NK-92 (cell line): ENCODE data around the gene MCM3AP.

Experiments
- DNase-seq: peaks from one replicate; lab custom pipeline; 2025; ENCODE audit not compliant: unreplicated experiment; lab: John Stamatoyannopoulos, UW

The MCM3AP gene

DNA sequence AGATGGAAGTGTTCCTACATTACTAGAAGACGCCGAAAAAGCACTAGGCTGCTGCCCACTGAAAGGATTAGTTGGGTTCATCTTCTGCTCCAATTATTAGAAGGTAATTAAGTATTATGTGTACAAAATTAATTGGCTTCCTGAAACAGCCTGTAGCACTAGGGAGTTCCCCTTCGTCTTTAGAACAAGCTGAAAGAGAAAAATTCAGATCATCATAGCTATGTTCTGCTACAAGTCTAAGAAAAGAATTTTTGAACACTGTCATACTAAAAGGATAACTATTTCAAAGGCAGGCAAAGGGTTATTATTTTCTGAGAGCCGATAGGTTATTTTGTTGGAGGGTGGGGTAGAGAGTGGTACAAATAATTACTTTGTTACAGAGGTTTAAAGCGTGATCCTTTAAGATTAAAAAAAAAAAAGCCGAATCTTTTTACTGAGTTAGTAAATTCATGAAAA, at the start of gene MCM3AP:
MCM3AP (minus strand) TSS at position 406 of the 456 bp plus-strand sequence; CDS start at position 81, 325 bp downstream.
- DNase-seq, result no peak

GRCh38 chr21:46334351-46335140, 49.1 kb upstream of the MCM3AP start:
- no peak for DNase-seq

- no peak for DNase-seq
Observed at GRCh38 chr21:46329796-46330195, 44.4 kb upstream of the MCM3AP start.

DNA sequence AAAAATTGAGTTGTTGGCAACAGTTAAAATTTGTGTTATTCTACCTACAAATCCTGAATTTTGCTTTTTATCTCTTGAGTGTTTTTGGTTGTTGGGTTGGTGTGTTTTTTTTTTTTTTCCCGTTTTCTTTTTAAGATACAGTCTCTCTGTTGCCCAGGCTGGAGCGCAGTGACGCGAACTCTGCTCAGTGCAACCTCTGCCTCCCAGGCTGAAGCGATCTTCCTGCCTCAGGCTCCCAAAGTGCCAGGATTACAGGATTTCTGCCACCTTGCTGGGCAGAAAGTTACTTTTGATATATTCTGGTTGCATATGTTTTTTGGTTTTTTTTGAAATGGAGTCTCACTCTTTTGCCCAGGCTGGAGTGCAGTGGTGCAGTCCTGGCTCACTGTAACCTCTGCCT, 42.7 kb upstream of the MCM3AP start:
- no peak for DNase-seq

- no peak for DNase-seq
Observed at GRCh38 chr21:46327711-46328110, 42.3 kb upstream of the MCM3AP start.

DNA sequence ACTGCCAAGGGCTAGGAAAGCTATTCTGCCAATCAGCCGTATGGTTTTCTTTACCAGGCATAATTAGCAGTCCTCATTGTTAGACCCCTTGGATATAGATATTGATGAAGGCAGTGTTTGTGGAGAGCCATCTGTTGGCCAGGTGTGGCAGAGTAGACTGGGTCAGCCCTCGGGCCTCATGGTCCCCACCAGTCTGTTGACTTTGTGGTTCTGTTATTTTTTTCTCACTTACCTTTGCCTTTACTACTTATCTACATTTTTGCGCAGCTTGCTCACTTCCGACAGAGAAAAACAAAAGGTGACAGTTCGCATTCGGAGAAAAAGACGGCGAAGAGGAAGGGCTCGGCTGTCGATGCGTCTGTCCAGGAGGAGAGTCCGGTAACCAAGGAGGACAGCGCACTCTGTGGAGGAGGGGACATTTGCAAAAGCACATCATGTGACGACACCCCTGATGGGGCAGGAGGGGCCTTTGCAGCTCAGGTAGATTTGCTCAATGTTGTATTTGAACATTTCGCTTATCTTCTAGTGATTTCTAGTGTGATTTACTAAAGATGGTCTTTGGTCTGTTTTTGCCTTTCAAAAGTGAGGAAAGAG, 40.8 kb upstream of the MCM3AP start:
- no peak for DNase-seq

DNA sequence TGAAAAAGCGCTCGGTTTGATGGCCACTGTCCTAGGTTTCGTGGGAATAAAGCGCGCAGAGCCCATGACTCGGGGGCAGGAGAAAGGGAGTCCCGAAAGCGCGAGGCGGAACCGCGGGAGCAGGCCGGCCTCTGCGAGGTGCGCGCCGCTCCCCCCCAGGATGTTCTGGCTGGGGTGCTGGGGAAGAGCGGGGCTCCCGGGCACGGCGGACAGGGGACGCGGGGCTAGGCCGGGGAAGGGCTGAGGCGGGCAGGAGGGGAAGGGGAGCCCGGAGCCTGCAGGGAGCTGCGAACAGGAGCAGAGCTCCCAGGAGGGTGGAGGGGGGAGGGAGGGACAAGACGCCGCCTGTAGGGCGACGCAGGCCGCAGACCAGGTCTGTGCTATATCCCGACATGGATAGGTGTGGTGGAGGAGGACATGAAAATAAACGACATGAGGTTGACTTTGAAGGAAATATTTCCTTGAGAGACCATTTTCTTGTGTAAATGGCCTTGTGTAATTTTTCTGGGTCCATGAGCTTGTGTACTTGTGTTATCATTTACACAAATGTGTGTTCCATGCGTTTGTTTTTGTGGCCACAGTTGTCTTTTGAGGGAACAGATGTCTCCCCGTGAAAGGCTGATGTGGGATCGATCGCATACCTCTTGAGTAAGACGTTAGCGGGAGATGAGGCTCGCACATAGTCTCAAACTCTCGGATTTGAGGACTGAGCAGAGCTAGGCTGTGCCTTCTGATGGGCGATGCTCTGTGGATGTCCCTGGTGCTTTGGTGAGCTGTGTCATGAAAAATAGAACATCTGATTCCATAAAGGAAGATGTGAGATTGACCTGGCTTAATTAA, 39.9 kb upstream of the MCM3AP start:
- DNase-seq, result no peak

DNA sequence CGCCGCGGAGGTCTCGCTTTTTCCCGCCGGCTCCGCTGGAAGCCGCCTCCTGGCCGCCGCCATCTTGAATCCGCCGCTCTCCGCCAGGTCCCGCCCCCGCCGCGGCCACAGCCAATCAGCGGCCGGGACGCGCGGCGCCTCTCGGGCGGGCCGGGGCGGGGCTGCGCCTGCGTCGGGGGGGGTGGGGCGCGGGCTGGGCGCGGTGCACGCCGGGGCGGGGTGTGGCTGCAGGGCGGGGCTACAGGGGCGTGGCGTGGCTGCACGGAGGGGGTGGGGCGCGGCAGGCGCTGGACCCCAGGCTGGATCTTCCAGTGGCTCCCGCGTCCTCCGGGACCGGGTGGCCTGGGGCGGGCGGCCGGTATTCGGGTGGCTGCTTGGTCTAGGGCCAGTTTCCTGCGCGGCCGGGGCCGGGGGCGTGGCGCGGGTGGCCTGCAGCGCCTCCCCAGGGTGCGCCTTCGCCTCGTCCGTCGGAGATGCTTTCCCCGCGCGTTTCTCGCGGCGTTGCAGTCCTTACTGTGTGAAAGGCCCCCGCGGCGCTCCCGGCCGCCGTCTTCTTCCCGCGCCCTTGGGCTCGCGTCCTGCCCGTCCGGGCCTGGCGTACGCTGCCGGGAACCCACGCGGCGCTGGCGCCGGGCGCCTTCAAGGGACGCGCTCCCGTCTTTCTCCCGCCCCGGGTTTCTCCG, 39.1 kb upstream of the MCM3AP start:
- peak; percentile 23 for DNase-seq

DNA sequence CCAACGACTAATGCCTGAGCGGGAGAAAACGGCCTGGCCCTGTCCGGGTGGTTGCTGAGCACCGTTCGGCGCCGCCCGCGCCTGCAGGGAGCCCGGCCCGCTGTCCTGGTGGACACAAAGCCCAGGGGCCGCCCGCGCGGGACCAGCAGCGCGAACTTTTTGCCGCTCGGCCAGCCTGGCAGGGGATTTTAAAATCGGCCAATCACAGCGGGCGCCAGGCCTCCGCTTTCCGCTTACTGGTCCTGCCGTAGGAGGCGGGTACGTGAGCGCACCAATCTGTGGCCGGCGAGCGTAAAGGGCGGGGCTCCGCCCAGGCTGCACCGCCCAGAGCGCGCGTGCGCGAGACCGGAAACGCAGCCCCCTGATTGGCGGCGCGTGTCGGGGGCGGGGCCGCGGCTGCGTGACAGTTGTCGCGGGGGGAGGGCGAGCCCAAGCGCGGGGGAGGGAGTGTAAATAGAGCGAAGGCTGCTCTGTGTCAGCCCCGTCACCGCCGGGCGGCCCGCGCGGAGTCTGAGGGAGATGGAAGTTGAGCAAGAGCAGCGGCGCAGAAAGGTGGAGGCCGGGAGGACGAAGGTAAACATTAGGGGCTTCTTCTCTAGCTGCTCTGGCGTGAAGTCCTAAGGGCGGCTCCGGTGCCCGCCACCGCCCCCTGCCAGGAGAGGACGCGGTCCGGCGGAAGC, 38.4 kb upstream of the MCM3AP start, which contains the start of the genes C21orf58 and PCNT:
C21orf58 (minus strand) TSS at position 161 of the 680 bp plus-strand sequence. CDS start 1,132 bp downstream, outside the sequence.
PCNT (plus strand) TSS at position 447 of the 680 bp plus-strand sequence; CDS start at position 520, 73 bp downstream.
- DNase-seq, result peak; percentile 82

DNA sequence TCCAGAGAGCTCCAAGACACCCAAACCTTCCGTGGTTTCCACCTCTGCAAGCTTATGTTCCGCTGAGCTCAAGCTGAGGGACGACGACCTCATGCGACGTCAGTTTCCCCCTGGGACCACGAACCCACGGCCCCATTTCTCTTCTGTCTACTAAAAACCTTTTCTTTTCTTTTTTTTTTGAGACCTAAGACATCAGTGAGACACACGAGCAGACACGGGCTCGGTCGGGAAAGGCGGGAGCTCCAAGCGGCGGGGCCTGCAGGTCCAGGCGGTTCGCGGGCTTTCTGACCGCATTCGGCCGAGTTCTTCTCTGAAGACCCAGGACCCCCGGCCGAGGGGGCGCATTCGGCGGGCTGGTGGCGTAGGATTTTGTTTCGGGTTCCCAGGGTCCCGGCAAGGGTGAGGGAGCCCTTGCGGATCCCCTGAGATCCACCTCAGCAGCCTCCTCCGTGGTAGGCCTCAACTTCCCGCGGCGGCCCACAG, 37.9 kb upstream of the MCM3AP start:
- no peak for DNase-seq

- DNase-seq, result no peak
Observed at GRCh38 chr21:46322351-46323226, 37.2 kb upstream of the MCM3AP start.

- DNase-seq, result no peak
Observed at GRCh38 chr21:46320331-46320801, 35.0 kb upstream of the MCM3AP start.

GRCh38 chr21:46319186-46319585, 33.8 kb upstream of the MCM3AP start:
- DNase-seq, result no peak

DNA sequence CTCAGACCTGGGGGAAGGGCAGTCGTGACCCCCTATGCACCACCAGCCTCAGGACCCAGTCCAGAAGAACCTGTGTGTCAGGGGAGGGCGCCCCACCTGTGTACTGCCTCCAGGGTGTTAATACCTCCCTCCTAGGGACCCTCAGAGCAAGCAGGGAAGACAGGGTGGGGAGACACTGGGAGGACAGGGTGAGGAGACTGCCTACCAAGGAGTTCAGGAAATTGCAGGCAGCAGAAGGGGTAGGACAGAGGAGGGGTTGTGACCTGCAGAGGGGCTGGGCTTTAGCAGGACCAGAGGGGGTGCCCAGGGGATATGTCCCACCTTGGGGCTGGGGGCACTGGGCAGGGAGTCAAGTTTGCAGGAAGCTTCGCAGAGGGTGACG, 33.0 kb upstream of the MCM3AP start:
- no peak for DNase-seq

DNA sequence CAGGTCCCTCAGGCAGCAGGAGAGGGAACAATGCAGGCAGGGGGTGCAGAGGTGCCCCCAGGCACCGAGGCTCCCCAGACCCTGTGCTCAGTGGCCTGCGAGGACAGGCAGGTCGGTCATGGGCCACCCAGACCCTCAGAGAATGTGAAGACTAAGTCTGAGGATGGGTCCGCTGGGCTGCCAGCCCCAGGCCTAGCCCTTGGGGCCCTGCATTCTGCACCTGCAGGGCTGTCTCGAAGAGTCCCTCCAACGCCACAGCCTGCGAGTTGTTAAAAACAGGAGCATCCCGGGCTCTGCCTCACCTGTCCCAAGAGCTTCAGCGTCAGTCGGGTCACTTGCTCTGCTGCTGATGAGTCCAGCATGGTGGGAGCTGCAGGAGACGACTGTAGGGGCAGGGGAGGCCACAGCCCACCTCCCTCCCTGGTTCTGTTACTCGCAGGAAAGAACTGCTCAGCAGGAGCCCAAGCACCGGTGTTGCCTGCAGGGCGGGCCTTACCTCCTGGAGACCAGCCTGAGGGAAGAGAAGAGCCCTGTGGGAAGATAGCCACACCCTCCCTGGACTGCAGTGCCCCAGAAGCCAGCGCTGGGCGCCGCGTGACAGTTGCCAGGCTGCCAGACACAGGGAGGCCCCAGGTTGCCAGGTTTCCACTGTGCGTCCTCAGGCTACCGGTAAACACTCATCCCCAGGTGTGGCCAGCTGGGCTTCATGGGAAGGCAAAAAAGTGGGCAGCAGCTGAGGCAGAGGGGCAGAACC, 32.5 kb upstream of the MCM3AP start:
- no peak for DNase-seq

GRCh38 chr21:46316708-46317324, 31.4 kb upstream of the MCM3AP start:
- DNase-seq, result no peak

DNA sequence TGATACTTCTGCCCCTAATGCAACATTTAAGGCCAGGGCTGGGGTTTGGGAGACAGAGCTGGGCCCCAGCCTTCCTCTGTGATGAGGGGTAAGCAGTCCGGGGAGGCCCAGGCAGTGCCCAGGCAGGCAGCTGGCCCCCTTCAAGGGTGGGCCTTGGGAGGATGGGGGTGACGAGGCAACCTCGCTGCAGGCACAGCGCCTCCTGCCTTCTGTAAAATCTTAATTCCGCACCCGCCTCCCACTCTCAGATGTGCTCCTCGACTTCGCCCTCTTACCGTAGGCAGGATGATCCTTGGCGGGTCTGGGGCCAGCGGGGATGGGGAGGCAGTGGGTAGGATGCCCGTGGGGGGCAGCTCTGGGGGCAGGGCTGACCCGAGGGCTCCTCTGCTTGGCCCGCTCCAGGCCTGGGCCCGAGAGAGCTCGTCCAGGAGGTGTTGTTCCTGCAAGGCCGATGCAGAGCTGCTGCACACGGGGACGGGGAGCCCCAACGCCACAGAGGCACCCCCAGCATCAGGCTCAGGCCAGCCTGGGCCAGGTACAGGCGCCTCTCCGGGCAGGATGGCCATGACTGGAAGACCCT, 29.1 kb upstream of the MCM3AP start:
- no peak for DNase-seq
